ENCODE results near the gene LLGL1.
A peak's percentile ranks its signal among the peaks of the same experiment; 100 is the strongest.

LLGL1 gene

GRCh38 chr17:18252160-18252559 is 26.7 kb downstream of the LLGL1 start:
- DNase-seq (ENCODE audit: low read depth in 3 of 3, low spot score in 1 of 3) = no peak

- DNase-seq (ENCODE audit: low read depth in 3 of 3, low spot score in 1 of 3) = no peak
Measured at GRCh38 chr17:18253187-18253884, 27.9 kb downstream of the LLGL1 start.

- DNase-seq (ENCODE audit: low read depth in 3 of 3, low spot score in 1 of 3) = no peak
Measured at GRCh38 chr17:18253947-18254821, 28.7 kb downstream of the LLGL1 start.

- DNase-seq (ENCODE audit: low read depth in 3 of 3, low spot score in 1 of 3) = no peak
Measured at GRCh38 chr17:18254888-18255649, 29.6 kb downstream of the LLGL1 start.

GRCh38 chr17:18256351-18256750 is 30.9 kb downstream of the LLGL1 start:
- DNase-seq (ENCODE audit: low read depth in 3 of 3, low spot score in 1 of 3) = no peak

- no peak for DNase-seq (ENCODE audit: low read depth in 3 of 3, low spot score in 1 of 3)
Measured at GRCh38 chr17:18256776-18257175, 31.3 kb downstream of the LLGL1 start.

- no peak for DNase-seq (ENCODE audit: low read depth in 3 of 3, low spot score in 1 of 3)
Measured at GRCh38 chr17:18257268-18257981, 32.0 kb downstream of the LLGL1 start.

GRCh38 chr17:18257982-18258355 is 32.5 kb downstream of the LLGL1 start:
- DNase-seq (ENCODE audit: low read depth in 3 of 3, low spot score in 1 of 3) = peak in 1 of 3 donors; percentile 22

- DNase-seq (ENCODE audit: low read depth in 3 of 3, low spot score in 1 of 3) = peak in 1 of 3 donors; percentile 61
Measured at GRCh38 chr17:18258356-18259038, 33.1 kb downstream of the LLGL1 start, which contains the start of gene FLII. TSS of gene FLII (minus strand) at chr17:18258738. CDS start at chr17:18258690, 48 bp downstream.

GRCh38 chr17:18259621-18260331 is 34.3 kb downstream of the LLGL1 start:
- DNase-seq (ENCODE audit: low read depth in 3 of 3, low spot score in 1 of 3) = no peak

- DNase-seq (ENCODE audit: low read depth in 3 of 3, low spot score in 1 of 3) = peak; percentile 76 to 81 (median 76)
Measured at GRCh38 chr17:18260332-18261145, 35.1 kb downstream of the LLGL1 start, which contains the start of gene MIEF2. TSS of gene MIEF2 (plus strand) at chr17:18260662. CDS start at chr17:18262721, 2,059 bp downstream.

GRCh38 chr17:18261146-18261515 is 35.7 kb downstream of the LLGL1 start:
- DNase-seq (ENCODE audit: low read depth in 3 of 3, low spot score in 1 of 3) = no peak

GRCh38 chr17:18261659-18262058 is 36.2 kb downstream of the LLGL1 start:
- DNase-seq (ENCODE audit: low read depth in 3 of 3, low spot score in 1 of 3) = no peak

- no peak for DNase-seq (ENCODE audit: low read depth in 3 of 3, low spot score in 1 of 3)
Measured at GRCh38 chr17:18262111-18262510, 36.7 kb downstream of the LLGL1 start.

GRCh38 chr17:18262641-18263040 is 37.2 kb downstream of the LLGL1 start:
- no peak for DNase-seq (ENCODE audit: low read depth in 3 of 3, low spot score in 1 of 3)

- DNase-seq (ENCODE audit: low read depth in 3 of 3, low spot score in 1 of 3) = no peak
Measured at GRCh38 chr17:18263885-18264682, 38.6 kb downstream of the LLGL1 start.

GRCh38 chr17:18267366-18267765 is 41.9 kb downstream of the LLGL1 start:
- DNase-seq (ENCODE audit: low read depth in 3 of 3, low spot score in 1 of 3) = no peak

Measured in stimulated activated CD4-positive, alpha-beta T cell treated with anti-CD3 and anti-CD28 coated beads, TNF-alpha, amount 100 ng/mL, for 1 hour (primary cell).